H1 (cell line): ENCODE data around the gene PSMC3. TPM values are rescaled to one million over a fixed set of nuclear protein-coding genes. Genes with fewer than 3 reads are reported as not detected.

Source experiments
- CTCF ChIA-PET: fragments of 300-600 bp; sonication (Branson Sonifier 250); formaldehyde crosslinking; loops from one replicate; lab custom pipeline; 2021; ENCODE audit not compliant: partially characterized antibody; lab: Charles Lee
- POLR2A ChIA-PET: fragments of 300-600 bp; sonication (Branson Sonifier 250); formaldehyde crosslinking; loops from one replicate; lab custom pipeline; 2021; ENCODE audit warnings: inconsistent platforms; ENCODE audit not compliant: partially characterized antibody; lab: Charles Lee
- DNase-seq, 2 experiments: peaks; one replicate each; pipeline versions ENCODE4 v3.0.0 to v3.0.0-alpha.2; 2010 to 2022; ENCODE audit warnings: low spot score in 2 of 2, low read depth in 1 of 2, mixed read lengths in 1 of 2
- FAIRE-seq: peaks from 2 replicates; lab custom pipeline; 2011; peaks lifted over from hg19 to GRCh38; lab: Jason Lieb, UNC
- H2AFZ ChIP-seq: 2 replicates; pipeline ENCODE4 v1.8.1; 2012; ENCODE audit warnings: low read length, inconsistent platforms
- H2AK5ac ChIP-seq: 2 replicates; pipeline ENCODE4 v1.6.1; 2013; ENCODE audit warnings: low read depth, low read length
- H2BK120ac ChIP-seq: replicated peaks from 2 replicates; pipeline ENCODE3; 2013; ENCODE audit warnings: low read depth, low read length, inconsistent platforms
- H2BK12ac ChIP-seq: 2 replicates; pipeline ENCODE4 v1.6.1; 2013; ENCODE audit warnings: low read depth, low read length
- H2BK15ac ChIP-seq: 2 replicates; pipeline ENCODE4 v1.6.1; 2013; ENCODE audit warnings: low read length
- H2BK20ac ChIP-seq: 2 replicates; pipeline ENCODE4 v1.6.1; 2013; ENCODE audit warnings: low read length
- H2BK5ac ChIP-seq: 2 replicates; pipeline ENCODE4 v1.6.1; 2013; ENCODE audit warnings: low read depth, low read length
- H3K14ac ChIP-seq: 2 replicates; pipeline ENCODE4 v1.6.1; 2013; ENCODE audit warnings: inconsistent platforms; ENCODE audit not compliant: insufficient read length
- H3K18ac ChIP-seq: 2 replicates; pipeline ENCODE4 v1.6.1; 2013; ENCODE audit warnings: low read length; ENCODE audit errors: extremely low read depth
- H3K23ac ChIP-seq: 2 replicates; pipeline ENCODE4 v1.6.1; 2013; ENCODE audit warnings: inconsistent platforms; ENCODE audit not compliant: insufficient read length
- H3K23me2 ChIP-seq: 2 replicates; pipeline ENCODE4 v1.6.1; 2013; ENCODE audit warnings: low read depth, low read length
- H3K27ac ChIP-seq: 2 replicates; pipeline ENCODE4 v1.6.1; 2011; ENCODE audit warnings: low read depth, low read length, inconsistent platforms
- H3K27me3 ChIP-seq, 4 experiments: replicated peaks in 1 of 4; 1 replicate in 1 of 4; 2 replicates in 3 of 4; pipeline versions ENCODE4 v1.6.1 to v1.8.1; 2011 to 2013; ENCODE audit warnings: low read length in 3 of 4, mild to moderate bottlenecking in 3 of 4, inconsistent platforms in 2 of 4, mixed read lengths in 2 of 4, moderate library complexity in 1 of 4; ENCODE audit not compliant: control insufficient read depth in 3 of 4, insufficient read depth in 3 of 4; ENCODE audit errors: extremely low read depth in 1 of 4
- H3K36me3 ChIP-seq, 4 experiments: 2 replicates each; pipeline versions ENCODE4 v1.6.1 to v1.8.1; 2011 to 2013; ENCODE audit warnings: mild to moderate bottlenecking in 4 of 4, low read length in 3 of 4, moderate library complexity in 2 of 4, control low read depth in 1 of 4, inconsistent platforms in 1 of 4; ENCODE audit not compliant: insufficient read depth in 4 of 4, control insufficient read depth in 2 of 4
- H3K4ac ChIP-seq: replicated peaks from 2 replicates; pipeline ENCODE3; 2013; ENCODE audit warnings: low read length, low read depth, mixed read lengths, inconsistent platforms; ENCODE audit not compliant: insufficient read length
- H3K4me1 ChIP-seq, 4 experiments: replicated peaks in 1 of 4; 1 replicate in 1 of 4; 2 replicates in 3 of 4; pipeline versions ENCODE4 v1.6.1 to v1.8.1; 2011 to 2013; ENCODE audit warnings: low read length in 3 of 4, inconsistent platforms in 2 of 4, mixed read lengths in 1 of 4; ENCODE audit not compliant: insufficient read depth in 4 of 4, control insufficient read depth in 3 of 4
- H3K4me2 ChIP-seq, 2 experiments: 2 replicates each; pipeline versions ENCODE4 v1.6.1 to v1.8.1; 2011 to 2013; ENCODE audit warnings: low read depth in 2 of 2, low read length in 2 of 2, control low read depth in 1 of 2, inconsistent platforms in 1 of 2, mild to moderate bottlenecking in 1 of 2; ENCODE audit not compliant: insufficient read depth in 1 of 2
- H3K4me3 ChIP-seq, 4 experiments: fragments of 200-600, 300-600 bp in 1 of 4; sonication (generic), shearing (Covaris generic), sonication (Bioruptor Twin) in 1 of 4; 2 replicates each; pipeline versions ENCODE4 v1.5.1 to v1.8.1; 2011 to 2016; ENCODE audit warnings: low read length in 4 of 4, low read depth in 3 of 4, control low read depth in 2 of 4, inconsistent platforms in 2 of 4, mild to moderate bottlenecking in 2 of 4, mixed read lengths in 1 of 4, moderate library complexity in 1 of 4; ENCODE audit not compliant: insufficient read depth in 2 of 4; ENCODE audit errors: extremely low read depth in 1 of 4
- H3K56ac ChIP-seq: replicated peaks from 2 replicates; pipeline ENCODE3; 2013; ENCODE audit warnings: low read depth, mild to moderate bottlenecking, mixed read lengths, low read length, inconsistent platforms; ENCODE audit not compliant: insufficient read length
- H3K79me1 ChIP-seq: 2 replicates; pipeline ENCODE4 v1.6.1; 2013; ENCODE audit warnings: low read depth, low read length, control low read depth
- H3K79me2 ChIP-seq, 2 experiments: 2 replicates each; pipeline versions ENCODE4 v1.6.1 to v1.8.1; 2012 to 2013; ENCODE audit warnings: low read length in 2 of 2, mild to moderate bottlenecking in 2 of 2, inconsistent platforms in 1 of 2; ENCODE audit not compliant: insufficient read depth in 2 of 2, control insufficient read depth in 1 of 2
- H3K9ac ChIP-seq, 4 experiments: replicated peaks in 1 of 4; 1 replicate in 1 of 4; 2 replicates in 3 of 4; pipeline versions ENCODE4 v1.6.1 to v1.8.1; 2011 to 2013; ENCODE audit warnings: low read depth in 3 of 4, low read length in 3 of 4, control low read depth in 2 of 4, mild to moderate bottlenecking in 2 of 4, moderate library complexity in 2 of 4, inconsistent platforms in 1 of 4; ENCODE audit errors: extremely low read depth in 1 of 4
- H3K9me3 ChIP-seq, 2 experiments: 2 replicates each; pipeline versions ENCODE4 v1.6.1 to v1.8.1; 2012 to 2013; ENCODE audit warnings: mild to moderate bottlenecking in 2 of 2, moderate library complexity in 2 of 2, control low read depth in 1 of 2, inconsistent platforms in 1 of 2, low read depth in 1 of 2, low read length in 1 of 2, mixed read lengths in 1 of 2; ENCODE audit not compliant: insufficient read depth in 2 of 2
- H4K20me1 ChIP-seq, 2 experiments: replicated peaks in 1 of 2; 2 replicates each; pipeline versions ENCODE3 to v1.8.1; 2011 to 2013; ENCODE audit warnings: inconsistent platforms in 2 of 2, low read length in 2 of 2, mild to moderate bottlenecking in 1 of 2; ENCODE audit not compliant: insufficient read depth in 2 of 2, control insufficient read depth in 1 of 2
- H4K5ac ChIP-seq: 2 replicates; pipeline ENCODE4 v1.6.1; 2013; ENCODE audit warnings: low read length, low read depth, mixed read lengths, inconsistent platforms; ENCODE audit not compliant: insufficient read length
- H4K8ac ChIP-seq: 2 replicates; pipeline ENCODE4 v1.8.0; 2013; ENCODE audit warnings: mild to moderate bottlenecking, moderate library complexity, low read length, inconsistent platforms; ENCODE audit not compliant: insufficient read depth; ENCODE audit errors: extremely low read depth
- H4K91ac ChIP-seq: replicated peaks from 2 replicates; pipeline ENCODE3; 2013; ENCODE audit warnings: low read length, mixed read lengths, inconsistent platforms; ENCODE audit not compliant: insufficient read length
- KDM5A ChIP-seq: fragments of 200-600 bp; IDR thresholded peaks from 2 replicates; pipeline ENCODE4 v1.7.1; 2012; ENCODE audit warnings: mild to moderate bottlenecking, low read length, inconsistent platforms, mixed read lengths
- NRF1 ChIP-seq: IDR thresholded peaks from 2 replicates; pipeline ENCODE4 v1.6.1; 2011; ENCODE audit warnings: mild to moderate bottlenecking, low read depth, low read length, improper control_type of control experiment
- WGBS, 2 experiments: shearing (Covaris generic) in 1 of 2; methylation state at CpG; one replicate each; pipeline versions ENCODE4 v1.1.6 to v1.1.7; 2013 to 2015; ENCODE audit warnings: low lambda C conversion rate in 2 of 2, mixed read lengths in 2 of 2, inconsistent platforms in 1 of 2, low coverage in 1 of 2, missing lambda C conversion rate in 1 of 2; ENCODE audit not compliant: insufficient replicate concordance in 2 of 2, insufficient coverage in 1 of 2, insufficient read length in 1 of 2; ENCODE audit errors: extremely low coverage in 1 of 2, missing lambda C conversion rate in 1 of 2; 5-methylcytosine and 5-hydroxymethylcytosine counted together
- polyA plus RNA-seq, 7 experiments: library from polyadenylated mRNA; depleted of rRNA in 3 of 7; stranded (reverse) in 5 of 7; unstranded in 2 of 7; fragments of >200 nt in 5 of 7; fragments of 200-250 nt in 2 of 7; gene quantifications; 1 replicate in 5 of 7; 2 replicates in 1 of 7; 4 replicates in 1 of 7; pipeline versions ENCODE4 v1.2.1 to v1.2.3, GENCODE V29; 2011 to 2013; ENCODE audit warnings: missing spikeins in 2 of 7, mixed read lengths in 2 of 7
- total RNA-seq: library from RNA; stranded (reverse); fragmentation: NEBNext Ultra II Directional; extraction: Animal tissue kit (Norgen Biotek cat#: 25700); gene quantifications from 2 replicates; pipeline ENCODE4 v1.2.1, GENCODE V29; 2021

Gene PSMC3
- total and polyA plus RNA-seq, 2 of the 8 experiments (the other 6 are each of a cell fraction or from before 2014, with no cell fraction given), result 105 to 160 TPM

- Histone ChIP-seq H3K56ac (no peak within 1 kb of the TSS), H3K27ac (no peak within 1 kb of the TSS), H3K4me3 (no peak within 1 kb of the TSS), H3K9me3 (no peaks in the 10 kb centered on the region), H2BK120ac (no peak within 1 kb of the TSS), H2AK5ac (no peak within 1 kb of the TSS), H3K4me1 (peaks cover 0 to 5% (median 2%) of the 10 kb centered on the region in 4 experiments; a peak in 5 of 7 replicates), H3K23ac (no peak within 1 kb of the TSS), H3K14ac (no peak within 1 kb of the TSS), H3K23me2 (peaks cover 9% of the 10 kb centered on the region; the same call in 1 of the 2 replicates), H3K36me3 (no peaks in the 10 kb centered on the region), H4K5ac (no peak within 1 kb of the TSS), H3K79me2 (no peaks in the 10 kb centered on the region), H4K8ac (peak within 1 kb of the TSS; percentile 83), H2BK12ac (peak within 1 kb of the TSS; percentile 80; the same call in 1 of the 2 replicates), H3K27me3 (no peaks in the 10 kb centered on the region), H2BK15ac (peak within 1 kb of the TSS; percentile 81), H4K91ac (peak within 1 kb of the TSS; percentile 54), H3K79me1 (no peaks in the 10 kb centered on the region), H2BK5ac (no peak within 1 kb of the TSS), H3K4ac (no peak within 1 kb of the TSS), H2AFZ (peak within 1 kb of the TSS; percentile 54; the same call in 1 of the 2 replicates), H3K9ac (no peak within 1 kb of the TSS; a peak in 2 of 7 replicates), H4K20me1 (peaks cover 0 to 2% of the 10 kb centered on the region in 2 experiments), H3K18ac (no peak within 1 kb of the TSS; the same call in 1 of the 2 replicates), H3K4me2 (no peak within 1 kb of the TSS), H2BK20ac (no peak within 1 kb of the TSS)
- CTCF ChIA-PET, result interaction anchor here (1.0 to 2.9 kb wide), 4 partner anchors 11 to 55 kb away, joined by 3 to 8 read pairs (median 4); no protein-coding TSS in a partner anchor
- WGBS, 2 experiments, result 87% methylated on average over 25 of the region's 31 CpGs; no CpG with 5 or more reads in 1 of the 2 experiments
- POLR2A ChIA-PET, result interaction anchor here (0.8 to 1.4 kb wide), 3 partner anchors 25 to 40 kb away, joined by 3 to 4 read pairs (median 4); no protein-coding TSS in a partner anchor
- FAIRE-seq (no peak), DNase-seq (no peak)
- no peak for TF ChIP-seq NRF1
- TF ChIP-seq KDM5A, result no peak
Measured at GRCh38 chr11:47378010-47378835, 48.0 kb downstream of the PSMC3 start, which contains the start of gene SPI1. Gene SPI1, minus strand, starts transcription at chr11:47378547. Its CDS starts 194 bp downstream, at chr11:47378353.
